Smooth muscle cell (in vitro differentiated cells): ENCODE measurements around the gene ALLC. TPM values are rescaled to one million over a fixed set of nuclear protein-coding genes. Genes with fewer than 3 reads are reported as not detected.

Experiments
- DNase-seq: peaks from one replicate; lab custom pipeline; 2025; ENCODE audit not compliant: unreplicated experiment; lab: John Stamatoyannopoulos, UW
- H2AFZ ChIP-seq: fragments of 200-600 bp; sonication (generic); 2 replicates; pipeline ENCODE4 v1.6.0; 2016; ENCODE audit warnings: antibody characterized with exemption, low read depth, mild to moderate bottlenecking
- H3F3A ChIP-seq: fragments of 200-600 bp; sonication (generic); 2 replicates; pipeline ENCODE4 v1.6.0; 2017; ENCODE audit warnings: antibody characterized with exemption, low read depth
- H3K27ac ChIP-seq: fragments of 200-600 bp; sonication (generic); 2 replicates; pipeline ENCODE4 v1.5.1; 2016; ENCODE audit warnings: low read depth, mild to moderate bottlenecking
- H3K27me3 ChIP-seq: fragments of 200-600 bp; sonication (generic); 2 replicates; pipeline ENCODE4 v1.6.1; 2016; ENCODE audit warnings: low read depth, mild to moderate bottlenecking
- H3K36me3 ChIP-seq: fragments of 200-600 bp; sonication (generic); 2 replicates; pipeline ENCODE4 v1.5.1; 2016; ENCODE audit warnings: low read depth
- H3K4me1 ChIP-seq: fragments of 200-600 bp; sonication (generic); 2 replicates; pipeline ENCODE4 v1.5.1; 2016; ENCODE audit warnings: low read depth
- H3K4me2 ChIP-seq: fragments of 200-600 bp; sonication (generic); 2 replicates; pipeline ENCODE4 v1.6.0; 2016; ENCODE audit warnings: mild to moderate bottlenecking
- H3K4me3 ChIP-seq: fragments of 200-600 bp; sonication (generic); 2 replicates; pipeline ENCODE4 v1.5.1; 2016; ENCODE audit warnings: mild to moderate bottlenecking
- H3K79me2 ChIP-seq: fragments of 200-600 bp; sonication (generic); 2 replicates; pipeline ENCODE4 v1.6.0; 2016; ENCODE audit warnings: low read depth, mild to moderate bottlenecking
- H3K9ac ChIP-seq: fragments of 200-600 bp; sonication (generic); 2 replicates; pipeline ENCODE4 v1.6.0; 2016; ENCODE audit warnings: low read depth
- H3K9me3 ChIP-seq: fragments of 200-600 bp; sonication (generic); replicated peaks from 2 replicates; pipeline ENCODE4 v1.5.1; 2016; ENCODE audit warnings: low read depth
- H4K20me1 ChIP-seq: fragments of 200-600 bp; sonication (generic); 2 replicates; pipeline ENCODE4 v1.6.0; 2016; ENCODE audit warnings: low read depth
- CTCF ChIP-seq: fragments of 200-600 bp; sonication (generic); IDR thresholded peaks from 2 replicates; pipeline ENCODE4 v1.5.1; 2017; ENCODE audit warnings: borderline replicate concordance, mild to moderate bottlenecking, antibody characterized with exemption; ENCODE audit not compliant: insufficient read depth, poor library complexity, severe bottlenecking
- WGBS: methylation state at CpG from one replicate; pipeline ENCODE4 v1.1.7; 2016; ENCODE audit warnings: low lambda C conversion rate; 5-methylcytosine and 5-hydroxymethylcytosine counted together
- polyA plus RNA-seq: library from polyadenylated mRNA; unstranded; fragments of >200 nt; fragmentation: Nextera tagmentation; extraction: Ambion mirVana; gene quantifications from 2 replicates; pipeline ENCODE4 v1.2.1, GENCODE V29; 2016
- total RNA-seq: library from RNA; depleted of rRNA; stranded (reverse); fragments of >200 nt; gene quantifications from 2 replicates; pipeline ENCODE4 v1.2.3, GENCODE V29; 2014

ALLC gene
- total and polyA plus RNA-seq, 2 experiments from 2014 or later: not detected

DNA sequence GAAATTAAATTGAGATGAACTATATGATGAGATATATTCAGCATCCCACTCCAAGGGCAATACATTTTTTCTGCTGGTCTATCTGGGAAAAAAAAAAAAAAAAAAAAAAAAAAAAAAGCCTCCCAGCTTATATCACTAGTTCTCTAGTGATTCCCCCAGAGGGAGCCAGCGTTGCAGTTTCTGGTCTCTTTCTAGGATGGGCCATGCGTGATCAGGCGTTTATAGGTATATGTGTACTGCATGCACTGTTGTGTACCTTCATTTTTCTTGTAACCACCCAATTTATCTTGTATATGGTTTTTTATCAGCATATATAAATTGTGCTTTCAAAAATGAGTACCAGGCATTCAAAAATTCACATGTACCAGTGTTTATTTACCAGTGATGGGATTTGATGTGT lies 80.5 kb downstream of the ALLC start:
- no peak overlapping the region for H3K4me2 ChIP-seq
- peaks cover 16% of the 10 kb centered on the region for H3K27me3 ChIP-seq
- no peaks in the 10 kb centered on the region for H4K20me1 ChIP-seq
- no peak overlapping the region for H3K4me3 ChIP-seq
- H3K4me1 ChIP-seq: no peaks in the 10 kb centered on the region
- 31% methylated on average over 3 of the region's 3 CpGs for WGBS
- H3K79me2 ChIP-seq: no peaks in the 10 kb centered on the region
- no peaks in the 10 kb centered on the region for H3F3A ChIP-seq
- H3K36me3 ChIP-seq: no peaks in the 10 kb centered on the region
- H3K9me3 ChIP-seq: no peaks in the 10 kb centered on the region
- no peak overlapping the region for H3K9ac ChIP-seq
- TF ChIP-seq CTCF: peak; percentile 20
- H3K27ac ChIP-seq: no peak overlapping the region
- no peak overlapping the region for H2AFZ ChIP-seq
- DNase-seq: no peak

DNA sequence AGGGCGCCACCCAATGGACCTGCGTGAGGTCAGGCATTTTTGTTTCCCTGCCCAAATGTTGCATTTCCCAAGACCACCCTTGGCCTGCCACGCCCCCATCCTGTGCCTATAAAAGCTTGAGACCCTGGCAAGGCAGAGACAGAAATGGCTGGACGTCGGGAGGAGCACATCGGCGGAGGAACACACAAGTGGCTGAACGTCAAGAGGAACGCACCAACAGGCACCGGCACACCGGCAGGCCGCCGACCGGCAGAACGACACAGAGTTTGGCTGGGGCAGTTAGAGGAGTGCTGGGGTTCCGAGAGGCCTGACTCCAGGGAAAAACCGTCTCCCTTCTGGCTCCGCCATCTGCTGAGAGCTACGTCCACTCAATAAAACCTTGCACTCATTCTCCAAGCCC lies 81.3 kb downstream of the ALLC start:
- 93% methylated on average over 19 of the region's 19 CpGs for WGBS

GRCh38 chr2:3741396-3741795 lies 83.4 kb downstream of the ALLC start:
- H3K9me3 ChIP-seq: no peaks in the 10 kb centered on the region
- no peak overlapping the region for H3K4me3 ChIP-seq
- no peak overlapping the region for H3K9ac ChIP-seq
- H2AFZ ChIP-seq: no peak overlapping the region
- no peak for TF ChIP-seq CTCF
- no peak overlapping the region for H3K4me2 ChIP-seq
- H3K27ac ChIP-seq: no peak overlapping the region
- DNase-seq: no peak
- H3K79me2 ChIP-seq: no peaks in the 10 kb centered on the region
- no peaks in the 10 kb centered on the region for H3K36me3 ChIP-seq
- H4K20me1 ChIP-seq: no peaks in the 10 kb centered on the region
- 83% methylated on average over 8 of the region's 8 CpGs for WGBS
- H3K4me1 ChIP-seq: no peaks in the 10 kb centered on the region
- H3K27me3 ChIP-seq: peaks cover 5% of the 10 kb centered on the region
- no peaks in the 10 kb centered on the region for H3F3A ChIP-seq

More for the DNA sequence above, 81.3 kb downstream of the ALLC start:
- Histone ChIP-seq H3K27me3 (peaks cover 16% of the 10 kb centered on the region), H3K36me3 (no peaks in the 10 kb centered on the region), H3K4me3 (no peak overlapping the region), H3K27ac (no peak overlapping the region), H3K79me2 (no peaks in the 10 kb centered on the region), H2AFZ (no peak overlapping the region), H3K9me3 (no peaks in the 10 kb centered on the region), H3K9ac (no peak overlapping the region), H3F3A (no peaks in the 10 kb centered on the region), H4K20me1 (no peaks in the 10 kb centered on the region), H3K4me1 (no peaks in the 10 kb centered on the region), H3K4me2 (no peak overlapping the region)
- TF ChIP-seq CTCF: no peak
- no peak for DNase-seq

DNA sequence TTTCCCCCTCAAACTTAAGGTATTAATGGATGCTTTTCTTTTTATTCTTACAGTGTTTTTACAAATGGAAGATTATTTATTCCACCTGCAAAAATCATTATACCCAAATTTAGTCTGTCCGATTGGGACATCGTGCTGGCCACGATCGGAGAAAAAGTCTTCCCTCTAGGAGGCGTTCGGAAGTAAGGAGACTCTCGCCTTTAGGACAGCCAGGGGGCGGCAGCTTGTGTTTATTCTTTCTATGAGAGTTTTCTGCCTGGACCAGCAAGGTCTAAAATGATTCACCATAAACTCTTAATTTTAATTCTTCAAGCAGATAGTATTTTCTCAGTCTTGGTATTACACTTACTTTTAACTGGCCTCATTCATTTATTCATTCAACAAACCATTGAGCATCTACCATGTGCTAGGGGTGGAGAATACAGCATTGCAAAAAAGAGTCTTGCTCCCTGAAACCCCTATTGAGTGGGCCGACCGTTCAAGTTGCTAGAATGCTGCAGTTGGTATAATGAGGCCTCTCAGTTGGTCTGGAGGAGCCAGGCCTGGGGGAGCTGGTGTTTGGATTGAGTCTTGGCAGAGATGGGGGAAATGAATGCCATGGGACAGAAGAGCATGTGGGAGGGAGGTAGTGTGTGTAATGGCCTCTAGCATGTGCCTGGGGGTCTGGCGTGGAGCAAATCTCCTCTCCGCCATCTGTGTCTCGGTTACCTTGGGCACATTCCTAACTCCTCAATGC lies 84.0 kb downstream of the ALLC start:
- H3K4me2 ChIP-seq: no peak overlapping the region
- no peak overlapping the region for H3K9ac ChIP-seq
- no peaks in the 10 kb centered on the region for H3K4me1 ChIP-seq
- no peaks in the 10 kb centered on the region for H3K79me2 ChIP-seq
- H3F3A ChIP-seq: no peaks in the 10 kb centered on the region
- TF ChIP-seq CTCF: no peak
- H3K9me3 ChIP-seq: no peaks in the 10 kb centered on the region
- DNase-seq: no peak
- no peak overlapping the region for H3K4me3 ChIP-seq
- H3K27ac ChIP-seq: no peak overlapping the region
- H2AFZ ChIP-seq: no peak overlapping the region
- 81% methylated on average over 13 of the region's 13 CpGs for WGBS
- H3K36me3 ChIP-seq: no peaks in the 10 kb centered on the region
- no peaks in the 10 kb centered on the region for H4K20me1 ChIP-seq
- no peaks in the 10 kb centered on the region for H3K27me3 ChIP-seq
